GM12892 (cell line): ENCODE measurements around the gene LEPR.

Experiments used
- POLR2A ChIP-seq: IDR thresholded peaks from 2 replicates; pipeline ENCODE4 v1.6.1; 2011; ENCODE audit warnings: low read depth, low read length, control low read depth
- TAF1 ChIP-seq: IDR thresholded peaks from 2 replicates; pipeline ENCODE4 v1.6.1; 2011; ENCODE audit warnings: low read depth, mild to moderate bottlenecking, control low read depth, low read length, borderline replicate concordance

DNA sequence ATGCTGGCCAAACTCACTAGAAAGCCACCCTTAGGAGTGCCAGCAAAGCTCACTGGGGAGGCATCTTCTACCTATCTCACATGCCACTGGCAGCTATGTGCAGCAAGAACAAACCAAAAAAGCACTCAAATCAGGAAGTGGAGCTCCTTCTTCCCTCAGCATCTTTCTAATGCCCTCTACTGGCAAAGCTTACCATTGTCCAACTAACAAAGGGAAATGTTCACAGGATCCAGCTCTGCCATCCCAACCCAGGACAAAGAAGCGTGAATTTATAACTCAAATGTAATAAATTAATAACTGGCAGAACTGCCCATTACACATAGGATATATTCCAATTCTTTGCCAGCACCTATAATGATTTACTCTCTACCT lies 38.9 kb downstream of the LEPR start:
- no peak for TF ChIP-seq TAF1
- no peak for TF ChIP-seq POLR2A
